GM12801 (cell line): Measurements from ENCODE around the gene TST.

Experiments used
- CTCF ChIP-seq: IDR thresholded peaks from one replicate; pipeline ENCODE4 v1.5.1; 2011; ENCODE audit warnings: control low read depth; ENCODE audit not compliant: insufficient read length; ENCODE audit errors: extremely low read depth

TST gene

GRCh38 chr22:37027556-37027955 lies 8.3 kb upstream of the TST start:
- no peak for TF ChIP-seq CTCF

- TF ChIP-seq CTCF = no peak
These were observed 7.1 kb upstream of the TST start for GRCh38 chr22:37026325-37026724.

GRCh38 chr22:37025500-37026070 lies 6.3 kb upstream of the TST start:
- no peak for TF ChIP-seq CTCF

GRCh38 chr22:37024339-37025157 lies 5.3 kb upstream of the TST start:
- no peak for TF ChIP-seq CTCF

GRCh38 chr22:37023743-37024338 lies 4.6 kb upstream of the TST start:
- TF ChIP-seq CTCF = no peak

GRCh38 chr22:37022483-37023337 lies 3.5 kb upstream of the TST start:
- no peak for TF ChIP-seq CTCF
